K562 (cell line): ENCODE measurements around the gene LIMD2. TPM values are rescaled to one million over a fixed set of nuclear protein-coding genes. Genes with fewer than 3 reads are reported as not detected.

Experiments used
- ATAC-seq: fragments of 200-7000 bp; cut with Tn5 transposase; 3 replicates; pipeline ENCODE4 v1.9.1; 2020; ENCODE audit warnings: moderate library complexity
- BruUV-seq: library from RNA; stranded (reverse); fragments of 400-500 nt; replicated peaks from 2 replicates; lab custom pipeline; 2021; lab: Mats Ljungman, UMichigan
- CTCF ChIA-PET: fragments of 300-600 bp; formaldehyde crosslinking; extraction: SDS; loops from one replicate; lab custom pipeline; 2021; ENCODE audit warnings: low intra/inter-chr PET ratio; lab: Yijun Ruan, JAX
- POLR2A ChIA-PET: fragments of 300-600, 350-650 bp; sonication (Branson Sonifier 250); formaldehyde crosslinking; extraction: SDS; loops from one replicate; lab custom pipeline; 2021; ENCODE audit warnings: antibody characterized with exemption, inconsistent platforms; lab: Yijun Ruan, JAX
- DNase-seq, 4 experiments: peaks; one replicate each; pipeline versions ENCODE4 v3.0.0 to v3.0.0-alpha.2; 2011 to 2018; ENCODE audit warnings: low spot score in 3 of 4, mixed read lengths in 3 of 4; ENCODE audit errors: extremely low read depth in 1 of 4
- FAIRE-seq: peaks from 2 replicates; lab custom pipeline; 2011; peaks lifted over from hg19 to GRCh38; lab: Jason Lieb, UNC
- H2AFZ ChIP-seq: 2 replicates; pipeline ENCODE4 v1.6.0; 2011; ENCODE audit warnings: low read depth, low read length, control low read depth, inconsistent platforms
- H3K27ac ChIP-seq: fragments of 200-600 bp; 3 replicates; pipeline ENCODE4 v1.8.0; 2011; ENCODE audit warnings: low read depth, mild to moderate bottlenecking, control low read depth, inconsistent platforms, low read length, moderate library complexity, mixed read lengths; ENCODE audit errors: extremely low read depth
- H3K27me3 ChIP-seq, 2 experiments: fragments of 300-600 bp in 1 of 2; 2 replicates in 1 of 2; 3 replicates in 1 of 2; pipeline versions ENCODE4 v1.6.0 to v1.8.0; 2011; ENCODE audit warnings: inconsistent platforms in 2 of 2, low read length in 2 of 2, mild to moderate bottlenecking in 1 of 2, mixed read lengths in 1 of 2, moderate library complexity in 1 of 2; ENCODE audit not compliant: control insufficient read depth in 2 of 2, insufficient read depth in 2 of 2
- H3K36me3 ChIP-seq: fragments of 300-600 bp; 3 replicates; pipeline ENCODE4 v1.8.0; 2011; ENCODE audit warnings: mild to moderate bottlenecking, low read length, inconsistent platforms; ENCODE audit not compliant: control insufficient read depth, insufficient read depth
- H3K4me1 ChIP-seq, 2 experiments: fragments of 200-600 bp in 1 of 2; replicated peaks in 1 of 2; 2 replicates in 1 of 2; 3 replicates in 1 of 2; pipeline versions ENCODE4 v1.5.1 to v1.8.0; 2011; ENCODE audit warnings: inconsistent platforms in 2 of 2, low read length in 2 of 2, mild to moderate bottlenecking in 1 of 2, mixed read lengths in 1 of 2, moderate library complexity in 1 of 2; ENCODE audit not compliant: control insufficient read depth in 2 of 2, insufficient read depth in 2 of 2
- H3K4me2 ChIP-seq: 2 replicates; pipeline ENCODE4 v1.6.1; 2011; ENCODE audit warnings: low read length, control low read depth, inconsistent platforms, mixed read lengths; ENCODE audit not compliant: insufficient read depth
- H3K4me3 ChIP-seq: fragments of 200-600 bp; sonication (generic), shearing (Covaris generic); 2 replicates; pipeline ENCODE4 v1.5.1; 2016; ENCODE audit warnings: control low read depth, inconsistent platforms
- H3K79me2 ChIP-seq: fragments of 200-600 bp; 3 replicates; pipeline ENCODE4 v1.8.0; 2011; ENCODE audit warnings: low read length, inconsistent platforms; ENCODE audit not compliant: control insufficient read depth, insufficient read depth
- H3K9ac ChIP-seq, 2 experiments: 2 replicates each; pipeline versions ENCODE4 v1.6.0 to v1.6.1; 2011; ENCODE audit warnings: low read depth in 2 of 2, low read length in 2 of 2, control low read depth in 1 of 2, inconsistent platforms in 1 of 2, mild to moderate bottlenecking in 1 of 2, mixed read lengths in 1 of 2; ENCODE audit not compliant: insufficient read depth in 1 of 2
- H3K9me1 ChIP-seq: one replicate; pipeline ENCODE4 v1.6.0; 2011; ENCODE audit warnings: inconsistent platforms, mild to moderate bottlenecking, low read length, moderate library complexity; ENCODE audit not compliant: control insufficient read depth, insufficient read depth
- H3K9me3 ChIP-seq: replicated peaks from 2 replicates; pipeline ENCODE4 v1.5.1; 2011; ENCODE audit warnings: low read depth, low read length, inconsistent platforms; ENCODE audit not compliant: control insufficient read depth, insufficient read depth
- H4K20me1 ChIP-seq: replicated peaks from 2 replicates; pipeline ENCODE4 v1.6.1; 2011; ENCODE audit warnings: low read length, inconsistent platforms, mixed read lengths; ENCODE audit not compliant: control insufficient read depth, insufficient read depth
- BMI1 ChIP-seq: fragments of 150-350 bp; IDR thresholded peaks from 2 replicates; pipeline ENCODE4 v1.6.1; 2014; ENCODE audit warnings: low read length
- CEBPB ChIP-seq: fragments of 450-650 bp; IDR thresholded peaks from 2 replicates; pipeline ENCODE4 v1.6.1; 2016; ENCODE audit warnings: missing genetic modification characterization, missing compliant biosample characterization
- CEBPG ChIP-seq, 3 experiments: fragments of 200-800 bp in 1 of 3; sonication (Bioruptor generic) in 1 of 3; sonication (generic) in 1 of 3; formaldehyde crosslinking in 1 of 3; IDR thresholded peaks in 2 of 3; conservative IDR thresholded peaks in 1 of 3; 2 replicates each; pipeline versions ENCODE4 v1.6.1 to v1.8.0; 2016 to 2022; ENCODE audit warnings: missing compliant biosample characterization in 2 of 3, missing genetic modification characterization in 2 of 3, mild to moderate bottlenecking in 1 of 3, missing genetic modification reagents in 1 of 3
- WGBS: fragments of 100-300 bp; shearing (Covaris generic); methylation state at CpG from one replicate; pipeline ENCODE4 v1.1.6; 2016; ENCODE audit warnings: low coverage, mixed read lengths; ENCODE audit not compliant: insufficient coverage; ENCODE audit errors: missing lambda C conversion rate; 5-methylcytosine and 5-hydroxymethylcytosine counted together
- in situ Hi-C: fragments of 300-500 bp; cut with MboI; formaldehyde crosslinking; loops from 4 replicates; pipeline ENCODE4 v1.15.0; 2018; ENCODE audit warnings: inconsistent platforms, mixed read lengths
- intact Hi-C: fragments of 100-400 bp; cut with micrococcal nuclease; formaldehyde crosslinking; loops from 2 replicates; pipeline ENCODE4 v1.14.2; 2022
- polyA plus RNA-seq, 8 experiments: library from polyadenylated mRNA; depleted of rRNA in 4 of 8; stranded (reverse) in 5 of 8; unstranded in 3 of 8; fragments of >200 nt; fragmentation: Nextera tagmentation in 2 of 8; fragmentation: Illumina TruSeq in 1 of 8; extraction: Ambion mirVana in 2 of 8; extraction: Trizol in 1 of 8; gene quantifications; 2 replicates each; pipeline versions ENCODE4 v1.2.1 to v1.2.3, GENCODE V29; 2011 to 2014; ENCODE audit warnings: inconsistent platforms in 1 of 8, missing spikeins in 1 of 8
- total RNA-seq, 7 experiments: library from RNA; depleted of rRNA in 6 of 7; stranded (reverse); fragments of >200 nt in 6 of 7; fragmentation: Illumina TruSeq in 2 of 7; extraction: Trizol in 2 of 7; gene quantifications; 2 replicates each; pipeline versions ENCODE4 v1.2.1 to v1.2.3, GENCODE V29; 2011 to 2021; ENCODE audit warnings: low replicate concordance in 1 of 7
- TF ChIP-seq, protein P1 (sequence below): sonication (generic); formaldehyde crosslinking; IDR thresholded peaks from 2 replicates; pipeline ENCODE4 v1.8.0; 2022; ENCODE audit warnings: missing genetic modification reagents, mild to moderate bottlenecking, borderline replicate concordance

The LIMD2 gene
- total and polyA plus RNA-seq, 9 of the 15 experiments (the other 6 are each of a cell fraction or from before 2014, with no cell fraction given), result 0.07 to 11.2 (median 2.8) TPM

DNA sequence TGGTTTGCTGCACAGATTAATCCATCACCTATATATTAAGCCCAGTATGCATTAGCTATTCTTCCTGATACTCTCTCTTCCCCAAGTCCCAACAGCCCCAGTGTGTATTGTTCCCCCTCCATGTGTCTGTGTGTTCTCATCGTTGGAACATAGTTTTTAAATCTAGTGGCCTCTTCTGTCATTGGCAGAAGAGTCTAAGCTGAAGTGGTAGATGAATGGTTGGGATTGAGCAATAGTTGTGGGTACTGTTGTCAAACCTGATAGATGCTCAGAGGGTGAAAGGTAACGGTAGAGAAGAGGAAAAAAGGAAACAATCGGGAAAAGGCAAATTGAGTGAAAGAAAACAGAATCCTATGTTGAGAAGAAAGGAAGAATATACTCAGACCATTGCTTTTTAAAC lies 47.8 kb downstream of the LIMD2 start:
- Histone ChIP-seq H3K9me1 (no peaks in the 10 kb centered on the region), H2AFZ (no peak overlapping the region), H3K4me3 (no peak overlapping the region), H3K9me3 (no peaks in the 10 kb centered on the region)
- 39% methylated on average over 3 of the region's 3 CpGs for WGBS
- intact Hi-C loops, result no loop called here
- DNase-seq, result no peak
- BruUV-seq, result no TSS peak
- POLR2A ChIA-PET, result no interaction called here
- TF ChIP-seq CEBPG (CRISPR knock-in tag; IDR thresholded peaks at IDR 0.05), result no peak
- TF ChIP-seq CEBPG (tag; conservative IDR thresholded peaks at IDR 0.05 in 1 of 2, IDR thresholded peaks at IDR 0.05 in 1 of 2), result peak in 1 of 2 experiments; percentile 31; a peak in 1 of 4 replicates
- no peak for TF ChIP-seq BMI1
- peak; percentile 58; the same call in 1 of the 2 replicates for TF ChIP-seq CEBPB (tag)
- TF ChIP-seq, protein P1, sequence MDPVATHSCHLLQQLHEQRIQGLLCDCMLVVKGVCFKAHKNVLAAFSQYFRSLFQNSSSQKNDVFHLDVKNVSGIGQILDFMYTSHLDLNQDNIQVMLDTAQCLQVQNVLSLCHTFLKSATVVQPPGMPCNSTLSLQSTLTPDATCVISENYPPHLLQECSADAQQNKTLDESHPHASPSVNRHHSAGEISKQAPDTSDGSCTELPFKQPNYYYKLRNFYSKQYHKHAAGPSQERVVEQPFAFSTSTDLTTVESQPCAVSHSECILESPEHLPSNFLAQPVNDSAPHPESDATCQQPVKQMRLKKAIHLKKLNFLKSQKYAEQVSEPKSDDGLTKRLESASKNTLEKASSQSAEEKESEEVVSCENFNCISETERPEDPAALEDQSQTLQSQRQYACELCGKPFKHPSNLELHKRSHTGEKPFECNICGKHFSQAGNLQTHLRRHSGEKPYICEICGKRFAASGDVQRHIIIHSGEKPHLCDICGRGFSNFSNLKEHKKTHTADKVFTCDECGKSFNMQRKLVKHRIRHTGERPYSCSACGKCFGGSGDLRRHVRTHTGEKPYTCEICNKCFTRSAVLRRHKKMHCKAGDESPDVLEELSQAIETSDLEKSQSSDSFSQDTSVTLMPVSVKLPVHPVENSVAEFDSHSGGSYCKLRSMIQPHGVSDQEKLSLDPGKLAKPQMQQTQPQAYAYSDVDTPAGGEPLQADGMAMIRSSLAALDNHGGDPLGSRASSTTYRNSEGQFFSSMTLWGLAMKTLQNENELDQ (CRISPR knock-in tag), result no peak
- TF ChIP-seq, all 486 proteins: peak for 2
- in situ Hi-C loops, result no loop called here
- Histone ChIP-seq H3K9ac (no peak overlapping the region), H3K79me2 (no peaks in the 10 kb centered on the region), H3K27me3 (no peaks in the 10 kb centered on the region), H3K4me2 (no peak overlapping the region), H4K20me1 (no peaks in the 10 kb centered on the region), H3K27ac (no peak overlapping the region), H3K36me3 (peaks cover 18% of the 10 kb centered on the region; the same call in 2 of the 3 replicates), H3K4me1 (no peaks in the 10 kb centered on the region)
- FAIRE-seq (no peak), ATAC-seq (no peak)
- CTCF ChIA-PET, result no interaction called here
